Measurements from ENCODE around the gene C6orf62.

- TF ChIP-seq POLR2A (IDR thresholded peaks at IDR 0.05) (no peak), CTCF (IDR thresholded peaks at IDR 0.05) (no peak)
Measured at GRCh38 chr6:24752917-24753492, 34.1 kb upstream of the C6orf62 start.

Measured in heart left ventricle (tissue), 13 donors.